ENCODE measurements around the gene C12orf56.
"Not testable (repeated sequence)": the region's sequence is repeated elsewhere in the genome, so short reads cannot be mapped to it uniquely, and the experiment has no call there.

Gene C12orf56

DNA sequence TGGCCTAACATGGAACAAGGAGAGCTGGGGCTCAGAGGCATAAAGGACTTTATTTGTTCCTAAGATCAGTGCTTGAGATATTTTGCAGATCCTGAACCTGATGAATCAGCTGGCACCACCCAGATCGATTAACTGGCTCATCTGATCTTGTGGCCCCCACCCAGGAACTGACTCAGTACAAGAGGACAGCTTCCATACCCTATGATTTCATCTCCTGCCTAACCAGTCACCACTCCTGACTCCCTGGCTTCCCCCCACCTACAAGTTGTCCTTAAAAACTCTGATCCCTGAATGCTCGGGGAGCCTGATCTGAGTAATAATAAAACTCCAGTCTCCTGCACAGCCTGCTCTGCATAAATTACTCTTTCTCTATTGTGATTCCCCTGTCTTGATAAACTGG, 5.1 kb downstream of the C12orf56 start:
- DNase-seq = no peak

DNA sequence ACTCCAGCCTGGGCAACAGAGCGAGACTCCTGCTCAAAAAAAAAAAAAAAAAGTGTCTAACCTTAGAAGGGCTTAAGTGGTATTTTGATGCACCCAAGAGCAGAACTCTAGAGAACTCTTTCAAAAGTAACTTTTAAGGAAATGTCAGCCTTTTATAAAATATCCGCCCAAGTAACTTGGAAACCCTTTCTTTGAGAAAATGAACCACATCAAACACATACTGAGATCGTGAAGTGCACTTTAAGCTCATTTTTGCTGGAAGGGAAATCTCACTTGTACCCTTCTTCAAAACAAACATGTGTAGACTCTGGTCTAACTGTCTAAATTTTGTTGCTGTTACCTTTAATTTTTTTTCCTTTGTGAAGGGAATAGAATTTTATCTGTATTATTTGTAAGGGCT, 5.5 kb downstream of the C12orf56 start:
- DNase-seq = no peak

DNA sequence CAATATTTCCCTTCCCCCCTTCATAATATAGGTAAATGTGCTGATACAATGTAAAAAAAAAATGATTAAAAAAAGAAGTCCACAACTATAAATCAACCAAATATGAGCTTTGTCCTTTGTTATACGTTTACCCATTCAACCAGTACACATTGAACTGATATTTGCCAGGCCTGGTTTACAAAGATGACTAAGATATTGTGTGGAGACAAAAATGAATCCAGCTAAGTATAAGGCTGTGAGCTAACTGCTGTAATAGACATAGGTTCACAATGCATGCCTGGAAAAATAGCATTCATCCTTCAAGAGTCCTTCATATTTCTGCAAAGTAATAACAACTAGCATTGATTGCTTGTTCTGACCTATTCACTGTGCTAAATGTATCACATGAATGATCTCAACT, 6.9 kb downstream of the C12orf56 start:
- DNase-seq = no peak

DNA sequence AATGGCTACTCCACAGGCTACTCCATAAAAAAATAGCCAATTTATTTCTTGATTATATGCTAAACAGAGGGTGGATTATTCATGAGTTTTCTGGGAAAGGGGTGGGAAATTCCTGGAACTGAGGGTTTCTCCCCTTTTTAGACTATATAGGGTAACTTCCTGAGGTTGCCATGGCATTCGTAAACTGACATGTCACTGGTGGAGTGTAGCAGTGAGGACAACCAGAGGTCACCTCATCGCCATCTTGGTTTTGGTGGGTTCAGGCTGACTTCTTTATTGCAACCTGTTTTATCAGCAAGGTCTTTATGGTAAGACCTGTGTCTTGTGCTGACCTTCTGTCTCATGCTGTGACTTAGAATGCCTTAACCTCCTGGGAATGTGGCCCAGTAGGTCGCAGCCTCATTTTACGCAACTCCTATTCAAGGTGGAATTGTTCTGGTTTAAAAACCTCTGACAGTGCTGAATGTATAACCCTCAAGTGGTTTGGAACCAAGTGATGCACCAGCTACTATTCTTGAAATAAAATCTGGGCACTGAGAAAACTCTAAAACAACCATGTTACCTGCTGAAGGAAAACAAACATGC, 27.7 kb downstream of the C12orf56 start:
- DNase-seq = no peak

DNA sequence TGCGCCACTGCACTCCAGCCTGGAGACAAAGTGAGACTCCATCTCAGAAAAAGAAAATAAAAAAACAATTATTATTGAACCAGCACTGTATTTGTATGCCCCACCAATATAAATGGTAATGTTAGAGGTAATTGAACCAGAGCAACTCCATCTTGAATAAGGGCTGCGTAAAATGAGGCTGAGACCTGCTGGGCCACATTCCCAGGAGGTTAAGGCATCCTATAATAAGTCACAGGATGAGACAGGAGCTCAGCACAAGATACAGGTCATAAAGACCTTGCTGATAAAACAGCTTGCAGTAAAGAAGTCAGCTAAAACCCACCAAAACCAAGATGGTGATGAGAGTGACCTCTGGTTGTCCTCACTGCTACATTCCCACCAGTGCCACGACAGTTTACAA, 29.4 kb downstream of the C12orf56 start:
- DNase-seq = not testable (repeated sequence)

DNA sequence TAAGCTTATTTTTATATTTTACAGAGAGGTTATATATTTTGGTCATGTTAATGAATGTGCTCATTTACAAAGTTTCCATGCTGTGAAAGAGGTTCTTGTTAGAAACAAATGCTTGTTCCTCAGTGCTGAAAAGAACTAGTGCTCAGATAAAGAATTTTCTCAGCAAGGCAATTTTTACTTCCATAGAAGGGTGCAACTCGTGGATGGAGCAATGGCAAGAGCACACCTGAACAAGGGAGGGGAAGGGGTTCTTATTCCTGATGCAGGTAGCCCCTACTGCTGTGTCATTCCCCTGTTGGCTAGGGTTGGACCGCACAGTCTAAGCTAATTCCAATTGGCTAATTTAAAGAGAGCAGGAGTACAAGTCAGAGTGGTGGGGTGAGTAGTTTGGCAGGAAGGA, 34.3 kb downstream of the C12orf56 start:
- not testable (repeated sequence) for DNase-seq

DNA sequence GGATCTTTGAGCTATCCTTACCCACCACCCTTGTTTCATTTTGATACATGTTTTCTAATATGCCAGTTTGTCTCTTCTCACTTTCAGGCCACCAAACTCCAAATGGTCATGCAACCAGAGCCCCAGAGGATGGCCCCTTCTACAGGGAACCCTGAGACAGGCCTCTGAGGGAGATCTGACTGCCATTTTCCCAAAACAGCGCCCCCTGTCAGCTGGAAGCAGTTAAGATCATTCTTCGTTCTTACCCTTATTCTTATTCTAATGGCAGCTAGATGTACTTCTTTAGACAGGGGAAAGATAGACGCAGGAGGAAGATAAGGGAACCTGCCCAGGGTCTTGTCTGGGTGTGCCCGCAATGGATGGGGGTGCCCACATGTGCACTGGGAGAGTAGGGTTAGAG, 38.4 kb downstream of the C12orf56 start:
- no peak for DNase-seq

DNA sequence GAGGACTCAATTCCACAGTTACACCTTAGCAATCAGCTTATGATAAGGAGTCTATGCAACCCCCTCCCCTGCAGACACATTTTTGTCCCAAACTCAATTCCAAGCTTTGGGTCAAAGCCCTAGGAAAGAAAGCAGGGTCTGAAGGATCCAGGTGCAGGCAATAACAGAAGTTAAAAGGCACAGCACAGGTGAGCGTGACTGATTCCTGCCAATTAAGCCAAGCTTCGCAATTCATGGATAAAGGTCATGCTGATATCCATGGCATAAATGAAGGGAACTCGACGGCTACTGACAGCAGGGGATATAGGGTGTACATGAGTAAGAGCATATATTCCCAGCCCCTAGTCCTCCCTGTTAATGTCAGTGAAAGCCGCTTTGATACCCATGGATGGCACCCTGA, 39.3 kb downstream of the C12orf56 start:
- no peak for DNase-seq

DNA sequence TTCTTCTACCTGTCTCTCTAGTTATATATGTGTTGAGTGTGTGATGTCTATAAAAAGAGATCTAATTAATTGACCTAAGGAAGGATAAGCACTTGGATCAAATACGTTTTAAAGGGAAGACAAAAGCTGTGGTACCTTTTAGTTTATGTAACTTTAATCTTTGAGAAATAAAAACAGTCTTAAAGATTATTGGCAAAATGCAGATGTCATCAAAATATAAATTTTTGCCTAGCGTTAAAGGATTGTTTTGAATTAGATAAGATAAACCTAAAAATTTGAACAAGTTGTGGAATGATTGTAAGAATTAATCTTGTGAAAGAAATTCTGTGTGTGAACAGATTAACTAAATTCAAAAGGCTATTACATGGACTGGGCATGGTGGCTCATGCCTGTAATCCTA, 42.9 kb downstream of the C12orf56 start:
- no peak for DNase-seq

DNA sequence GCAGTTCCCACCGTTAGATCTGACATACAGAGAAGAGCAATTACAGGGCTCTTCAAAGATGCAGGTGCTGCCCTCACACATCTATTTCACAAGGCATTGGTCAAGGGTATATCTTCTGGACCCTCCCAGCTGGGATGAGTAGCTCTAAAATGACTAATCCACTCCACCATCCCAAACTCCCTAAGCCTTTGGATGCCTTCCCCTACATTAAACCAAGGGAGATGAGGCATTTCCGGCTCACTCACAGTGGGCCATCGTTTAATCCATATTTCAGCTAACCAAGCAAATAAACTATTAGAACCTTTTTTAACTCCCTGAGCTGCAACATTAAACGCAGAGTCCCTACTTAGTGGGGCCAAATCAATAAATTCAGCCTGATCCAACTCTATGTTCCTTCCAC, 45.9 kb downstream of the C12orf56 start:
- DNase-seq = not testable (repeated sequence)

DNA sequence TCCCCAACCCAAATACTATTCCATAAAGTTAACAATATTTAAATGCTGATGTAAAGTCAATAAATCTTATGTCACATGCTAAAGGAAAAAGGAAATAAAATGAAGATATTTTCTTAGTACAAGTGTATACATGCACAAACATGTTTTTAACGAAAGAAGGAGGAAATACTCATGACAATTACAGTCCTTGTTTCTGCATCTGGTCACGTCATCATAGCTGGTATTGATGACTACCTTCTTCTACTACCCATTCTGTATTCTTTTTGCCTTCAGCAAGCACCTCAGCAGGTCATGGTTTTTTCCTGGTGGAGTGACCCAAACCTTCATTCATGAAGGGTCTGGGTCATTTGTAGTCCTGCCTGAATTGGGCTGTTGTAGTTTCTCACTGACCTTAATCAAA, 50.0 kb downstream of the C12orf56 start:
- not testable (repeated sequence) for DNase-seq

DNA sequence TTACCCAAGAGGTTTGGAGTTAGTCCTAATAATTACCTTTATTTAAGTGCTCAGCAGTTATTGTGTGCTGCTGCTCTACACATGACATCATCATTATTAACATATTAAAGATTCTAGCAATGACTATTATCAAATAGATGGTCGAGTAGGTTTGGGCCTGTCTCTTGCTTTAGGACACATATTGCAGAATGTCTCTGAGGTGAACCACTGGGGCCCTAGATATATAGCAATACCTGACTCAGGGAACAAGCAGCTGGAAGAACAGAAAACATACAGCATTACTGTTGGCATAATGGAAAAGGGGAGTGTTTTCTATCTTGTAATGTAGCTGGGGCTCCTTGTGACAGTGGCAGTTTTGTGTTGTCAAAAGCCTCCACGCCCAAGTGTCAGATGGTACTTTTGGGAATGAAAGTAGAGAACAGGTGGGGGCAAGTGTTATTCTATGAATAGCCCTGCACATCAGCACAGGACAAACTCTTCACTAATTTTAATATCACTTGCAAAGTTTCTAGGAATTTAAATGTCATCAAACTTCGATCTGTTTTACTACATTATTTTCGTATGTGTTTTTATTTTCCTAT, 54.6 kb downstream of the C12orf56 start:
- no peak for DNase-seq

DNA sequence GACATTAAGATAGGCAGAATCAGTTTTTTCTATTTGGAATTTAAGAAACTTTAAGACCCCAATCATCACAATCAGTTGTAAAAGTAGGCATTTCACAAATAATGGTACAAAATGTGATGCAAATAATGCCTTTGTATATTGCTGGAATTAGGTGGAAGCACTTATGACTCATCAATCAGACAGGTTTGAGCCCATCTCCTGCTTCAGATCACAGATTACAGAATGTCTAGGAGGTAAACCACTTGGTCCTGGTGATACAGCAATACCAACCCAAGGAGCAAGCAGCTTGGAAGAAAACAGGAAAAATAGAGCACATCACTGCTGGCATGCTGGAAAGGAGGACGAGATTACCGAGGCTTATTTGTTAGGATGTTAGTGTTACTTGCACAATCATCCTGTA, 57.6 kb downstream of the C12orf56 start:
- DNase-seq = no peak

DNA sequence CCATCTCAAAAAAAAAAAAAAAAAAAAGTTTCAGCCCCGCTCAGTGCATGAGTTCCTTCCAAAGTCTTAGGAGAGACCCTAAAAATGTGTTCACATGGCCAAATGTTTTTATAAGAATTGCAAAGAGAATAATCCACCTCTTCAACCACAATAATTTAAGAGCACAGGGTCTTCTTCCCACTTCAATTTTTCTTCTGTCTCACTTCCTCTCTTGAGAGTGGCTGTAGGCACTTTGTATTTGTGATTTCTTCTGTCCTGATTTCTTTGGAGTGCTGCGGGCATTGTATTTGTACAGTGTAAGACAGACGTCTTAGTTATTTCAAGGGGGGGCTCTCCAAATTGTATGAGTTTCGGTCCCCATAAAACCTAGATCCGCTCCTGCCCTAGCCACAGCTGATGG, 58.3 kb downstream of the C12orf56 start:
- DNase-seq = no peak

DNA sequence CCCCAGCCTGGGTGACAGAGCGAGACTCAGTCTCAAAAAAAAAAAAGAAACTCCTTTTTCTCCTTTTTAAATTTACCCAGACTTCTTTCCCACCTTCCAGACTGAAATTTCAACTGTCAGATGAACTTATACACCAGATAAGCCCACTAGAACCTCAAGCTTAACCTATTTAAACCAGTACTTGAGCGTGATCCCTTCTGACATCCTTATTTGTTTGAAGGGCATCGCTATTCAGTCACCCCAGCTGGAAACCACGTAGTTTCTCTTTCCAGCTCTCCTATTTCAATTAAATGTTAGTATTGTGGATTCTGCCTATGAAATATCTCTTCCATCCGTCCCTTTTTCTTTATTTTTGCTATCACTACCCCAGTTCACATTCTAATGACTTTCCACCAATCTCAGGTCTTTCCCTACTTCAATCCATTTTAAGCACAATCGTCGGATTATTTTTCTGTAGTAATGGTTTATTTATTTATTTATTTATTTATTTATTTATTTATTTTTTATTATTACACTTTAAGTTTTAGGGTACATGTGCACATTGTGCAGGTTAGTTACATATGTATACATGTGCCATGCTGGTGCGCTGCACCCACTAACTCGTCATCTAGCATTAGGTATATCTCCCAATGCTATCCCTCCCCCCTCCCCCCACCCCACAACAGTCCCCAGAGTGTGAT, 61.4 kb downstream of the C12orf56 start:
- DNase-seq = not testable (repeated sequence)

DNA sequence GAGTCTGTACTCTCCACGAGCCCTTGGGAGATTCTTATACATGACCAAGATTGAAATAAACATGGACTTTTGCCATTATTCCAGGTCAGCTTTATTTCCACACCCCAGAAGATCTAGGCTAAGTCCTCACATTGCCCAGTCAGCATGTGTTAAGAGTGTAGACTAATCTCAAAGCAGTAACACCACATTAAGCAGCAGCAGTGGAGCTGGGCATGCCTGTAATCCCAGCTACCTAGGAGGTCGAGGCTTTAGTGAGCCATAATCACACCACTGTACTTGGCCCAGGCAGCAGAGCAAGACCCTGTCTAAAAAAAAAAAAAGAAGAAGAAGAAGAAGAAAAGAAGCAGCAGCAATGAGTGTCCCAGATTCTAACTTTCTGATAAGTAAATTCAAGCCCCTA, 65.5 kb downstream of the C12orf56 start:
- no peak for DNase-seq

DNA sequence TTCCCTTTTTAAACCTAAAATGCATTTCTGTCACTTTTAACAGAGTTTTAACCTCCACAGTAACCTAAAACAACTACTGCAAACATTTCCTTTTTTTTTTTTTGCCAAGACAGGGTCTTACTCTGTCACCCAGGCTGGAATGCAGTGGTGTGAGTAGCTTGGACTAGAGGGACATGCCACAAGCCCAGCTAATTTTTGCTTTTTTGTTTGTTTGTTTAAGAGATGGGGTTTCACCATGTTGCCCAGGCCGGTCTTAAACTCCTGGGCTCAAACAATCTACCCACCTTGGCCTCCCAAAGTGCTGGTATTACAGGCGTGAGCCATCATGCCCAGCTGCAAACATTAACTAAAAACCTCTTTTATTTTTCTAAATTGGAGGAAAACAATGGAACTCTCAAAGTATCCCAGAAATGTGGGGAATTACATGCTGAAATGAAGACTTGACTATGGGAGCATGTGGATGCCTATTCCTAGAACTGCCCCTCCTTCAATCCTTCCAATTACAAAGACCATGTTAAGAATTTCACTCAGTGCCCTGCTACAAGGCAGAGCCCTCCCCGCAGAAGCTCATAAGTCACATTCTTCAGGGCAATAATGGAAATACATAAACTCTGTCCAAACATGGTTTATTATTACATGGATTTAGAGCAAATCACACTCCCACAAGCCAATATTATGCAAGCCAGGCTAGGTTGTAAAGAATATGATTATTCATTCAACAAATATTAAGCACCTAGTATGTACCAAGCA, 66.9 kb downstream of the C12orf56 start:
- no peak for DNase-seq

DNA sequence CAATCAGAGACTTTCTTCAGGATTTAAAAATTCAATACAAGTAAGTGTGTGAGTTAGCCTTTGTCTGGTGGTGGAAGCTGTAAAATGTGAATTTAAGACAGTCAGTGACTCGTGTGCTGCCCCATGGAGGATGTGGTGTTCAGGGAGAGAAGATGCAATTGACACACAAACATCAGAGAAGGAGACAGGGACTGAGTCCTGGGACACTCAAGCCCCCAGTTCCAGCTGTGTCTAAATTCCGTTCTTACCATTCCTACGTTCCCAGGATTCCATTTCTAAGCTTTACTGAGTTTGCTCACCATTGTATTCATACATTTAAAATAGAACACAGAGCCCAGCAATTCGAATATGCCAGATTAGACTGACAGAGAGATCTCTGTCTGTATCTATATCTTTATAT, 67.6 kb downstream of the C12orf56 start:
- no peak for DNase-seq

DNA sequence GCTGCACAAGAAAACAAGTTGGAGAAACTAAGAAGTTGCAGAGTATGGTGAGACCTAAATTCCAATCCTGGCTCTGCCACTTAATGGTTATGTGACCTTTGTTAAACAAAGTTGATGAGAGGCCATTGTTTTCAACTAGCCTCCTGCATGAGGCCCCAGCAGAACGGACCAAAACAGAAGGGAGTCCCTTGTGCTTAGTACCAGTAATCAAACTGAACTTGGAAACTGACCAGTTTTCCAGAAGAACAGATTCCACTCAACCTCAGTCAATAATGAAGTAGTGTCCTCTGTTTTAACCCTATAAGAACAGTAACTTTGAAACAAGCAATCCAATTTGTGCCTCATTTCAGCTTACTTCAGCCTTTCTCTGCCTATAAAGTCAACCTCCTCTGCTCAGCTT, 69.9 kb downstream of the C12orf56 start:
- DNase-seq = no peak

DNA sequence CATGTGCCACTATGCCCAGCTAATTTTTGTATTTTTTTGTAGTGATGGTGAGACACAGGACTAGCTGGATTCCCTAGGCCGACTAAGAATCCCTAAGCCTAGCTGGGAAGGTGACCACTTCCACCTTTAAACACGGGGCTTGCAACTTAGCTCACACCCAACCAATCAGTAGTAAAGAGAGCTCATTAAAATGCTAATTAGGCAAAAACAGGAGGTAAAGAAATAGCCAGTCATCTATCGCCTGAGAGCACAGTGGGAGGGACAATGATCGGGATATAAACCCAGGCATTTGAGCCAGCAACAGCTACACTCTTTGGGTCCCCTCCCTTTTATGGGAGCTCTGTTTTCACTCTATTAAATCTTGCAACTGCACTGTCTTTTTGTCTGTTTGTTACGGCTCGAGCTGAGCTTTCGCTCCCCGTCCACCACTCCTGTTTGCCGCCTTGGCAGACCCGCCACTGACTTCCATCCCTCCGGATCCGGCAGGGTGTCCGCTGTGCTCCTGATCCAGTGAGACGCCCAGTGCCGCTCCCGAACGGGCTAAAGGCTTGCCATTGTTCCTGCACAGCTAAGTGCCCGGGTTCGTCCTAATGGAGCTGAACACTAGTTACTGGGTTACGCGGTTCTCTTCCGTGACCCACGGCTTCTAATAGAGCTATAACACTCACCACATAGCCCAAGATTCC, 70.9 kb downstream of the C12orf56 start:
- DNase-seq = not testable (repeated sequence)

DNA sequence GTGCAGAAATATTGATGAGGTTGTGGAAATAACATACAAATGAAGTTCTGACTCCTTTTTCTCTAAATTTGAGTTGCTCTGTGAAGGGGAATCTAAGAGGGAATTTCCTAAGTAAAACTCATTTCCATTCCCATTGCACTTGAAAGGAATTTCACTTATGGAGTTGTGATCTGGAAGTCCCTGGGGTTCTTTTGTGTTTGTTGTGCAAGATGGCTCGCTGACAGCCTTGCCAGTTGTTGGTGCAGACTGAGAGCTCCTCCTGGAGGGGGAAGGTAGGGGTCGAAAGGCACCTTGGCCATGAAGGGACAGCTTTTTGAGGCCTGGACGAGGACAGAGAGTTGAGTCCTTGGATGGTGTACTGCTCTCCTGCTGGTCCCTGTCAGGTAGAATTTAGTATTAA, 72.0 kb downstream of the C12orf56 start:
- no peak for DNase-seq

DNA sequence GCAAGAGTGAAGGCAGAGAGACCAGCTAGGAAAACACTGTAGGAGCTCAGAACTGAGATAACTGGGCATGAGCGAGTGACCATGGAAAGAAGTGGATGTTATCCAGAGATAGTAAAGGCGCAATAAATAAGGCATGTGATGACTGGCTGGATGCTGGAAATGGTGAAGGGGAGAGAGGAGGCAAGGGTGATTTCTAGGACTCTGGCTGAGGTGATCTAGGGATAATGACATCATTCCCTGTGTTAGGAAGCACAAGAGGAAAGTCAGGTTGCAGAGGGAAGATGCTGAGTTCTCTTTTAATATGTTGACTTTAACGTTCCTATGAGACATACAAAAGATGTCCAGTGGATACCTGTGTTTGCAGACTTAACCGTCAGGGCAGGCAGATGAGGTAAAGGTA, 78.7 kb downstream of the C12orf56 start:
- DNase-seq = no peak

DNA sequence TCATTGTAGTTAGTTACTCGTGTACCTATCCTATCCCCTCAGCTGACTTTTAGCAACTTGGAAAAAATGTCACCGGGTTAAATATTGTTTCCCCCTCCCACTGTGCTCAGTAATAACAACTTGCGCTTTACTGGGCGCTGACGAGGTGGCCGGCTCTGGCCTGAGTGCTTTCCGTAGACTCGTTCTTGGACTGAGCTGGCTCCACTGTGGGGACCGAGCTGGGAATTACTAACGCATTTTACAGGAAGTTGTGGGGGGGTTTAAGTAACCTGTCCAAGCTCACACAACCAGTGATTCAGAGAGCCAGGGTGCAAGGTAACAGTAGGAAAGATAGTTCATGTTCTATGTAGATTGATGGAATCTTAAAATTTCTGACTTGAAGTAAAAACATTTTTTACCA, 86.0 kb downstream of the C12orf56 start:
- no peak for DNase-seq
